Measurements from ENCODE around the gene VGLL4.

- TF ChIP-seq POLR2A (IDR thresholded peaks at IDR 0.05): no peak
- TF ChIP-seq, protein P1, sequence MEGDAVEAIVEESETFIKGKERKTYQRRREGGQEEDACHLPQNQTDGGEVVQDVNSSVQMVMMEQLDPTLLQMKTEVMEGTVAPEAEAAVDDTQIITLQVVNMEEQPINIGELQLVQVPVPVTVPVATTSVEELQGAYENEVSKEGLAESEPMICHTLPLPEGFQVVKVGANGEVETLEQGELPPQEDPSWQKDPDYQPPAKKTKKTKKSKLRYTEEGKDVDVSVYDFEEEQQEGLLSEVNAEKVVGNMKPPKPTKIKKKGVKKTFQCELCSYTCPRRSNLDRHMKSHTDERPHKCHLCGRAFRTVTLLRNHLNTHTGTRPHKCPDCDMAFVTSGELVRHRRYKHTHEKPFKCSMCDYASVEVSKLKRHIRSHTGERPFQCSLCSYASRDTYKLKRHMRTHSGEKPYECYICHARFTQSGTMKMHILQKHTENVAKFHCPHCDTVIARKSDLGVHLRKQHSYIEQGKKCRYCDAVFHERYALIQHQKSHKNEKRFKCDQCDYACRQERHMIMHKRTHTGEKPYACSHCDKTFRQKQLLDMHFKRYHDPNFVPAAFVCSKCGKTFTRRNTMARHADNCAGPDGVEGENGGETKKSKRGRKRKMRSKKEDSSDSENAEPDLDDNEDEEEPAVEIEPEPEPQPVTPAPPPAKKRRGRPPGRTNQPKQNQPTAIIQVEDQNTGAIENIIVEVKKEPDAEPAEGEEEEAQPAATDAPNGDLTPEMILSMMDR (IDR thresholded peaks at IDR 0.05): no peak
Observed at GRCh38 chr3:11607816-11608215, 35.9 kb downstream of the VGLL4 start.
